Heart left ventricle (tissue), 13 donors: ENCODE results near the gene CD101.

Experiments
- POLR2A ChIP-seq, 2 donors: fragments of 450-650 bp; IDR thresholded peaks; one replicate each; pipeline ENCODE4 v1.6.1; 2017; ENCODE audit warnings: antibody characterized with exemption in 2 of 2, mild to moderate bottlenecking in 2 of 2, moderate library complexity in 2 of 2
- TF ChIP-seq, protein P1 (sequence below), 12 donors: fragments of 200-600 bp; sonication (generic) in 4 of 12; IDR thresholded peaks; one replicate each; pipeline versions ENCODE4 v1.5.0 to v1.8.0; 2018 to 2022; ENCODE audit warnings: antibody characterized with exemption in 12 of 12, mild to moderate bottlenecking in 5 of 12
- donor health status: ischemic (EF 13 %, LVEDD 7.1; RV severe dilation, severe dysfunction).
- donor health status: DM: no; HTN: yes; CAD: no.
- donor health status: DM: no; HTN: no; CAD: no.
- donor health status: ischemic (EF 25% LVEDD 6.9; RV normal size, moderate dysfunction).
- donor health status: ischemic (EF 25% LVEDD 5.7; RV mildly dilated, moderate dysfunction).
- donor health status: ischemic (EF 35%, LVEDD 5.7; RV mildly dilated, moderate dysfunction).
- donor health status: nonischemic (EF 11% LVEDD 7.7; RV severe dilation, severe dysfunction).
- donor health status: DM: yes; HTN: yes; CAD: no.
- donor health status: PGD.
- donor health status: ischemic (EF 29% LVEDD 5.4; RV normal size, mild dysfunction).
- donor health status: nonischemic (EF 23%, LVEDD 6.1; RV moderate dilation, normal function).

DNA sequence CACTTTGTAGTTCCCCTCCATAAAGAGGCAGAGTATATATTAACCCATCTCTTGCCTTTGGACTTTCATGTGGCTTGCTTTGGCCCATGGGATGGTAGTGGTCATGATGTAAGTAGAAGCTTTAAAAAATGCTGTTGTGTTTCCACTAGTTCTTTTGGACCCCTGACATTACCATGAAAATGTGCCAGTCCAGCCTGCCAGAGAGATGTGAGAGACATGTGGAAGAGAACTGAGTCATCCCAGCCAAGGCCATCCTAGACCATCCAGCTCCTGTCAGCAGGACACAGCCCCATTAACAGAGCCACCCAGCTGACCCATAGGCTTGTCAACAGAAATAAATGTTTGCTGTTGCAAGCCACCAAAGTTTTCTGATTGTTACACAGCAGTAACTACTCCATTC, 3.9 kb upstream of the CD101 start:
- TF ChIP-seq, protein P1, sequence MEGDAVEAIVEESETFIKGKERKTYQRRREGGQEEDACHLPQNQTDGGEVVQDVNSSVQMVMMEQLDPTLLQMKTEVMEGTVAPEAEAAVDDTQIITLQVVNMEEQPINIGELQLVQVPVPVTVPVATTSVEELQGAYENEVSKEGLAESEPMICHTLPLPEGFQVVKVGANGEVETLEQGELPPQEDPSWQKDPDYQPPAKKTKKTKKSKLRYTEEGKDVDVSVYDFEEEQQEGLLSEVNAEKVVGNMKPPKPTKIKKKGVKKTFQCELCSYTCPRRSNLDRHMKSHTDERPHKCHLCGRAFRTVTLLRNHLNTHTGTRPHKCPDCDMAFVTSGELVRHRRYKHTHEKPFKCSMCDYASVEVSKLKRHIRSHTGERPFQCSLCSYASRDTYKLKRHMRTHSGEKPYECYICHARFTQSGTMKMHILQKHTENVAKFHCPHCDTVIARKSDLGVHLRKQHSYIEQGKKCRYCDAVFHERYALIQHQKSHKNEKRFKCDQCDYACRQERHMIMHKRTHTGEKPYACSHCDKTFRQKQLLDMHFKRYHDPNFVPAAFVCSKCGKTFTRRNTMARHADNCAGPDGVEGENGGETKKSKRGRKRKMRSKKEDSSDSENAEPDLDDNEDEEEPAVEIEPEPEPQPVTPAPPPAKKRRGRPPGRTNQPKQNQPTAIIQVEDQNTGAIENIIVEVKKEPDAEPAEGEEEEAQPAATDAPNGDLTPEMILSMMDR (IDR thresholded peaks at IDR 0.05), result no peak
- no peak for TF ChIP-seq POLR2A (IDR thresholded peaks at IDR 0.05)
